OCI-LY3 (cell line): ENCODE results near the gene TLK1.

Experiments
- H2AFZ ChIP-seq: fragments of 200-600, 300-600 bp; shearing (Covaris generic); 2 replicates; pipeline ENCODE4 v1.6.0; 2014; ENCODE audit warnings: antibody characterized with exemption, low read depth, low read length
- H3K27ac ChIP-seq: fragments of 200-600, 300-600 bp; sonication (generic); 2 replicates; pipeline ENCODE4 v1.5.1; 2014; ENCODE audit warnings: mild to moderate bottlenecking, low read length, moderate library complexity, mixed read lengths
- H3K27me3 ChIP-seq: fragments of 200-600, 300-600 bp; sonication (generic); 2 replicates; pipeline ENCODE4 v1.6.1; 2014; ENCODE audit warnings: low read depth, low read length, mixed read lengths
- H3K36me3 ChIP-seq: fragments of 200-600, 300-600 bp; sonication (generic); replicated peaks from 2 replicates; pipeline ENCODE3; 2014; ENCODE audit warnings: low read depth, low read length, mixed read lengths
- H3K4me1 ChIP-seq: fragments of 300-600, 200-600 bp; sonication (generic); 2 replicates; pipeline ENCODE4 v1.6.1; 2014; ENCODE audit warnings: low read length, mixed read lengths
- H3K4me2 ChIP-seq: fragments of 200-600, 300-600 bp; sonication (generic); 2 replicates; pipeline ENCODE4 v1.6.1; 2014; ENCODE audit warnings: low read length, mixed read lengths
- H3K4me3 ChIP-seq: fragments of 300-600, 200-600 bp; sonication (generic); 2 replicates; pipeline ENCODE4 v1.5.1; 2014; ENCODE audit warnings: antibody characterized with exemption, mild to moderate bottlenecking, low read length, moderate library complexity
- H3K79me2 ChIP-seq: fragments of 300-600, 200-600 bp; shearing (Covaris generic); 2 replicates; pipeline ENCODE4 v1.6.1; 2014; ENCODE audit warnings: mild to moderate bottlenecking, low read length, mixed read lengths
- H3K9ac ChIP-seq: fragments of 300-600, 200-600 bp; shearing (Covaris generic); 2 replicates; pipeline ENCODE4 v1.6.0; 2014; ENCODE audit warnings: mild to moderate bottlenecking, low read length, moderate library complexity
- H3K9me3 ChIP-seq: fragments of 200-600, 300-600 bp; shearing (Covaris generic); 2 replicates; pipeline ENCODE4 v1.6.1; 2014; ENCODE audit warnings: low read length, mixed read lengths; ENCODE audit not compliant: insufficient read depth
- H4K20me1 ChIP-seq: fragments of 200-600, 300-600 bp; sonication (generic); 2 replicates; pipeline ENCODE4 v1.6.1; 2016; ENCODE audit warnings: low read length, mixed read lengths; ENCODE audit not compliant: insufficient read depth
- CTCF ChIP-seq: fragments of 200-600, 300-600 bp; sonication (generic); IDR thresholded peaks from 2 replicates; pipeline ENCODE4 v1.5.1; 2014; ENCODE audit warnings: antibody characterized with exemption, low read length, low read depth
- EZH2phosphoT487 ChIP-seq: fragments of 200-600 bp; shearing (Covaris generic); IDR thresholded peaks from 2 replicates; pipeline ENCODE4 v1.6.1; 2018; ENCODE audit warnings: antibody characterized with exemption, mixed run types, low read depth

The TLK1 gene

GRCh38 chr2:171107803-171108202 lies 52.9 kb downstream of the TLK1 start:
- peaks cover 13% of the 10 kb centered on the region for H3K36me3 ChIP-seq
- no peak overlapping the region for H3K4me2 ChIP-seq

GRCh38 chr2:171104379-171104778 lies 56.3 kb downstream of the TLK1 start:
- Histone ChIP-seq H3K79me2 (peaks cover 79% of the 10 kb centered on the region), H3K4me3 (no peak overlapping the region), H4K20me1 (peaks cover 50% of the 10 kb centered on the region), H3K27ac (no peak overlapping the region), H3K4me1 (no peaks in the 10 kb centered on the region), H2AFZ (no peak overlapping the region), H3K9me3 (no peaks in the 10 kb centered on the region), H3K27me3 (no peaks in the 10 kb centered on the region), H3K36me3 (peaks cover 24% of the 10 kb centered on the region), H3K9ac (no peak overlapping the region), H3K4me2 (no peak overlapping the region)
- TF ChIP-seq EZH2phosphoT487 (no peak), CTCF (no peak)

More at GRCh38 chr2:171107803-171108202, 52.9 kb downstream of the TLK1 start:
- H4K20me1 ChIP-seq, result peaks cover 60% of the 10 kb centered on the region
- peaks cover 84% of the 10 kb centered on the region for H3K79me2 ChIP-seq
- H3K4me3 ChIP-seq, result no peak overlapping the region
- TF ChIP-seq EZH2phosphoT487, result no peak
- no peak for TF ChIP-seq CTCF
- H3K9me3 ChIP-seq, result no peaks in the 10 kb centered on the region
- H3K4me1 ChIP-seq, result no peaks in the 10 kb centered on the region
- H3K9ac ChIP-seq, result no peak overlapping the region
- H3K27ac ChIP-seq, result no peak overlapping the region
- no peaks in the 10 kb centered on the region for H3K27me3 ChIP-seq
- H2AFZ ChIP-seq, result no peak overlapping the region

- Histone ChIP-seq H2AFZ (no peak overlapping the region), H3K79me2 (peaks cover 81% of the 10 kb centered on the region), H3K4me3 (no peak overlapping the region), H3K27me3 (no peaks in the 10 kb centered on the region), H4K20me1 (peaks cover 50% of the 10 kb centered on the region), H3K4me2 (no peak overlapping the region), H3K4me1 (no peaks in the 10 kb centered on the region), H3K9me3 (no peaks in the 10 kb centered on the region), H3K9ac (no peak overlapping the region), H3K36me3 (peaks cover 38% of the 10 kb centered on the region), H3K27ac (no peak overlapping the region)
- TF ChIP-seq EZH2phosphoT487 (no peak), CTCF (no peak)
Observed at GRCh38 chr2:171102802-171103201, 57.9 kb downstream of the TLK1 start.

- peaks cover 81% of the 10 kb centered on the region for H3K79me2 ChIP-seq
- H3K27me3 ChIP-seq, result no peaks in the 10 kb centered on the region
- H3K9me3 ChIP-seq, result no peaks in the 10 kb centered on the region
- no peak overlapping the region for H3K4me3 ChIP-seq
- H2AFZ ChIP-seq, result no peak overlapping the region
- H4K20me1 ChIP-seq, result peaks cover 41% of the 10 kb centered on the region
- no peak overlapping the region for H3K27ac ChIP-seq
- H3K4me1 ChIP-seq, result no peaks in the 10 kb centered on the region
- H3K9ac ChIP-seq, result no peak overlapping the region
- peaks cover 31% of the 10 kb centered on the region for H3K36me3 ChIP-seq
- TF ChIP-seq EZH2phosphoT487, result no peak
- no peak for TF ChIP-seq CTCF
- no peak overlapping the region for H3K4me2 ChIP-seq
Observed at GRCh38 chr2:171100370-171100769, 60.3 kb downstream of the TLK1 start.
